SU-DHL-6 (cell line): ENCODE measurements around the gene ADAMTS17.

ENCODE experiments used
- EZH2phosphoT487 ChIP-seq: fragments of 200-600 bp; sonication (generic), shearing (Covaris generic); conservative IDR thresholded peaks from 2 replicates; pipeline ENCODE4 v1.6.1; 2018; ENCODE audit warnings: mild to moderate bottlenecking, antibody characterized with exemption, low read length, moderate library complexity, mixed read lengths
- TF ChIP-seq, protein P1 (sequence below): fragments of 200-600 bp; sonication (generic); IDR thresholded peaks from one replicate; pipeline ENCODE4 v1.5.1; 2017; ENCODE audit warnings: antibody characterized with exemption, mild to moderate bottlenecking, low read length, moderate library complexity; ENCODE audit not compliant: insufficient read depth, poor library complexity, severe bottlenecking

DNA sequence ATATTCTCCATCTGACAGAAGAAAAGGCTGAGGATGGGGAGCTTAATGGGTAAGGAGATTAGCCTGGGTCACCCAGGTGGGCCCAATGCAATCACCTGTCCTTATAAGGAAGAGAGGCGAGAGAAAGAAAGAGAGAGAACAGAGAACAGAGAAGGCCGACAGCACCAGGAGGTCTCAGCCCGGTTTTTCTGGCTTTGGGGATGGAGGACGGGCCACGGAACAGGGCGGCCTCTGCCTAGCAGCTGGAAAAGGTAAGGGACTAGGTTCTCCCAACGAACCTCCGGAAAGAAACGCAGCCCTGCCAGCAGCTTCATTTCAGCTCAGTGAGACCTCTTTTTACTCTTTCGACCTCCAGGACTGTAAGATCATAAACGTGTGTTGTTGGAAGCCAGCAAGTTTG, 412.5 kb downstream of the ADAMTS17 start:
- TF ChIP-seq, protein P1, sequence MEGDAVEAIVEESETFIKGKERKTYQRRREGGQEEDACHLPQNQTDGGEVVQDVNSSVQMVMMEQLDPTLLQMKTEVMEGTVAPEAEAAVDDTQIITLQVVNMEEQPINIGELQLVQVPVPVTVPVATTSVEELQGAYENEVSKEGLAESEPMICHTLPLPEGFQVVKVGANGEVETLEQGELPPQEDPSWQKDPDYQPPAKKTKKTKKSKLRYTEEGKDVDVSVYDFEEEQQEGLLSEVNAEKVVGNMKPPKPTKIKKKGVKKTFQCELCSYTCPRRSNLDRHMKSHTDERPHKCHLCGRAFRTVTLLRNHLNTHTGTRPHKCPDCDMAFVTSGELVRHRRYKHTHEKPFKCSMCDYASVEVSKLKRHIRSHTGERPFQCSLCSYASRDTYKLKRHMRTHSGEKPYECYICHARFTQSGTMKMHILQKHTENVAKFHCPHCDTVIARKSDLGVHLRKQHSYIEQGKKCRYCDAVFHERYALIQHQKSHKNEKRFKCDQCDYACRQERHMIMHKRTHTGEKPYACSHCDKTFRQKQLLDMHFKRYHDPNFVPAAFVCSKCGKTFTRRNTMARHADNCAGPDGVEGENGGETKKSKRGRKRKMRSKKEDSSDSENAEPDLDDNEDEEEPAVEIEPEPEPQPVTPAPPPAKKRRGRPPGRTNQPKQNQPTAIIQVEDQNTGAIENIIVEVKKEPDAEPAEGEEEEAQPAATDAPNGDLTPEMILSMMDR, result no peak
- no peak for TF ChIP-seq EZH2phosphoT487
